ENCODE data around the gene PADI4. TPM values are rescaled to one million over a fixed set of nuclear protein-coding genes. Genes with fewer than 3 reads are reported as not detected.
"Not testable (repeated sequence)": the region's sequence is repeated elsewhere in the genome, so short reads cannot be mapped to it uniquely, and the experiment has no call there.

PADI4 gene
- total and polyA plus RNA-seq, 4 donors: 0.32 to 6.1 (median 0.90) TPM

GRCh38 chr1:17405898-17406759, 98.1 kb downstream of the PADI4 start:
- Histone ChIP-seq H3K9ac (ENCODE audit: low read depth in 1 of 2, low read length in 2 of 2) (no peak overlapping the region), H3K4me3 (ENCODE audit: low read depth in 1 of 3, low read length in 3 of 3) (no peak overlapping the region), H3K27ac (ENCODE audit: low read depth in 1 of 2, low read length in 2 of 2) (no peak overlapping the region), H3K4me1 (ENCODE audit: control insufficient read depth in 4 of 4, insufficient read depth in 4 of 4, low read length in 3 of 4) (peaks cover 0 to 4% (median 0%) of the 10 kb centered on the region in 4 donors), H3K27me3 (ENCODE audit: control insufficient read depth in 4 of 4, insufficient read depth in 4 of 4, low read length in 3 of 4) (no peaks in the 10 kb centered on the region), H3K9me3 (ENCODE audit: control insufficient read depth in 4 of 4, low read length in 3 of 4) (no peaks in the 10 kb centered on the region), H3K36me3 (ENCODE audit: control insufficient read depth in 4 of 4, insufficient read depth in 3 of 4, low read depth in 1 of 4, low read length in 3 of 4) (peaks cover 10 to 31% (median 21%) of the 10 kb centered on the region in 4 donors)
- WGBS: 48% methylated on average over 15 of the region's 15 CpGs
- TF ChIP-seq ZBTB33 (IDR thresholded peaks at IDR 0.05) (no peak), RAD21 (IDR thresholded peaks at IDR 0.05) (peak; percentile 67 to 77), NR2F2 (IDR thresholded peaks at IDR 0.05) (peak; percentile 13)
- TF ChIP-seq, protein P1, sequence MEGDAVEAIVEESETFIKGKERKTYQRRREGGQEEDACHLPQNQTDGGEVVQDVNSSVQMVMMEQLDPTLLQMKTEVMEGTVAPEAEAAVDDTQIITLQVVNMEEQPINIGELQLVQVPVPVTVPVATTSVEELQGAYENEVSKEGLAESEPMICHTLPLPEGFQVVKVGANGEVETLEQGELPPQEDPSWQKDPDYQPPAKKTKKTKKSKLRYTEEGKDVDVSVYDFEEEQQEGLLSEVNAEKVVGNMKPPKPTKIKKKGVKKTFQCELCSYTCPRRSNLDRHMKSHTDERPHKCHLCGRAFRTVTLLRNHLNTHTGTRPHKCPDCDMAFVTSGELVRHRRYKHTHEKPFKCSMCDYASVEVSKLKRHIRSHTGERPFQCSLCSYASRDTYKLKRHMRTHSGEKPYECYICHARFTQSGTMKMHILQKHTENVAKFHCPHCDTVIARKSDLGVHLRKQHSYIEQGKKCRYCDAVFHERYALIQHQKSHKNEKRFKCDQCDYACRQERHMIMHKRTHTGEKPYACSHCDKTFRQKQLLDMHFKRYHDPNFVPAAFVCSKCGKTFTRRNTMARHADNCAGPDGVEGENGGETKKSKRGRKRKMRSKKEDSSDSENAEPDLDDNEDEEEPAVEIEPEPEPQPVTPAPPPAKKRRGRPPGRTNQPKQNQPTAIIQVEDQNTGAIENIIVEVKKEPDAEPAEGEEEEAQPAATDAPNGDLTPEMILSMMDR (IDR thresholded peaks at IDR 0.05; ENCODE audit: low read depth, low read length, missing input control): peak; percentile 69
- DNase-seq (ENCODE audit: low spot score): peak; percentile 71

DNA sequence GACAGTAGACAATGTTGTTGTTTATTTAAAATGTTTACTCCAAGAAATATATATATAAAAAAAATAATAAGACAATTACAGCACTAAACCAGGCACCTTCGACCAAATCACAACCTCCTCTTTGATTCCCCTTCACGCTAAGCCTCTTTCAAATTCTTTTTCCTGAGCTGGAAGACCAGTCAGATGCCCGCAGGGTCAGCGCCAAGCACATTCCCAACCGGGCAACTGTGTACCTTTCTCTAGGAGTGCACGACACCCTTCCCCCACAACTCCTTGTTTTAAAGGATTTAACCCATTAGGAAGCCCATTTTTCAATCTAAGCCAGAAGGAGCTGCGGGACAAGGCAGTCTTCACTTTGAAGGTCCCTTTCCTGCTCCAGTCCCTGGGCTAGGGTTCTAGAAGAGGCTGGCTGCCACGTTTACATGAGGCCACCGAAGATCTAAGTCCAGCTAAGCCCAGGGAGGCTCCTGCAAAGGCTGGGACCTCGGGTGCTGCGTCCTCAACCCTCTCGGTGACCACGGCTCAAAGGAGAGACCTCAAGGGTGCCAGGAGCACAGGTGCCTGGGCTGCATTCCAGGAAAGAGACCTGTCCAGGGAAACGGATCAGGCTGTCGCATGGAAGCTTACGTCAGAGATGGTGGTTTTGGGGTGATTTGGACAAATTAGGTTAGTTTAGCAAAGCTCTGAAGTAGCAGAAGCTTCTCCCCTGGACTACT, 98.9 kb downstream of the PADI4 start:
- whole genome bisulfite sequencing: 76% methylated on average over 16 of the region's 16 CpGs
- H3K27ac ChIP-seq (ENCODE audit: low read depth in 1 of 2, low read length in 2 of 2); H3K27me3 ChIP-seq (ENCODE audit: control insufficient read depth in 4 of 4, insufficient read depth in 4 of 4, low read length in 3 of 4); H3K4me3 ChIP-seq (ENCODE audit: low read depth in 1 of 3, low read length in 3 of 3); DNase-seq (ENCODE audit: low spot score); H3K4me1 ChIP-seq (ENCODE audit: control insufficient read depth in 4 of 4, insufficient read depth in 4 of 4, low read length in 3 of 4); H3K9me3 ChIP-seq (ENCODE audit: control insufficient read depth in 4 of 4, low read length in 3 of 4); H3K9ac ChIP-seq (ENCODE audit: low read depth in 1 of 2, low read length in 2 of 2): not testable (repeated sequence)
- peaks cover 10 to 36% (median 24%) of the 10 kb centered on the region in 4 donors for H3K36me3 ChIP-seq (ENCODE audit: control insufficient read depth in 4 of 4, insufficient read depth in 3 of 4, low read depth in 1 of 4, low read length in 3 of 4)

- not testable (repeated sequence) for H3K9ac ChIP-seq (ENCODE audit: low read depth in 1 of 2, low read length in 2 of 2); H3K27me3 ChIP-seq (ENCODE audit: control insufficient read depth in 4 of 4, insufficient read depth in 4 of 4, low read length in 3 of 4); H3K9me3 ChIP-seq (ENCODE audit: control insufficient read depth in 4 of 4, low read length in 3 of 4); DNase-seq (ENCODE audit: low spot score); H3K4me1 ChIP-seq (ENCODE audit: control insufficient read depth in 4 of 4, insufficient read depth in 4 of 4, low read length in 3 of 4); H3K27ac ChIP-seq (ENCODE audit: low read depth in 1 of 2, low read length in 2 of 2); H3K4me3 ChIP-seq (ENCODE audit: low read depth in 1 of 3, low read length in 3 of 3)
- peaks cover 15 to 46% (median 34%) of the 10 kb centered on the region in 4 donors for H3K36me3 ChIP-seq (ENCODE audit: control insufficient read depth in 4 of 4, insufficient read depth in 3 of 4, low read depth in 1 of 4, low read length in 3 of 4)
- 97% methylated on average over 30 of the region's 30 CpGs for WGBS
Observed at GRCh38 chr1:17407786-17408514, 100.0 kb downstream of the PADI4 start.
